ENCODE measurements around the gene ASCL5. TPM values are rescaled to one million over a fixed set of nuclear protein-coding genes. Genes with fewer than 3 reads are reported as not detected.

ASCL5 gene
- total RNA-seq, 1 donor from 2014 or later, result not detected

DNA sequence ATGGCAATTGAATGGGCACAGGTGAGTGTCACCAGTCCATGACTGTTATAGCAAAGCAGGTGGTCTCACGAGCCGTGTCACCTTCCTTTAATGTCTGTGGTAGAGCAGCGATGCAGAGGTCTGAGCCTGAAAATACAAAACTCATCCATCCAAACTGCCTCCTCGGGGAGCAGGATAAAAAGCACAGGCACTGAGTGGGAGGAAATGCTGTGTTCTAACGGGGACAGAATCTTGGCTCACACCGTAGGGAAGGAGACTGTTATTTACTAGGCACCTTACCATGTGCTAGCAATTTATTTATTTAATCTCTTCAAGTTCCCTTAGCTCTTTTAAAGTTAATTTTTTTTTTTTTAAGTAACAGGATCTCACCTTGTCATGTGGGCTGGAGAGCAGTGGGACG, 1.2 kb downstream of the ASCL5 start:
- no peak overlapping the region for H3K4me3 Mint-ChIP-seq (ENCODE audit: unreplicated experiment)
- no peak overlapping the region for H3K27ac Mint-ChIP-seq (ENCODE audit: unreplicated experiment)
- H3K27me3 Mint-ChIP-seq (ENCODE audit: low read depth), result peaks cover 10% of the 10 kb centered on the region
- peaks cover 6% of the 10 kb centered on the region for H3K4me1 Mint-ChIP-seq (ENCODE audit: low read depth)
- peaks cover 3% of the 10 kb centered on the region for H3K36me3 Mint-ChIP-seq (ENCODE audit: low read depth)
- peaks cover 3% of the 10 kb centered on the region for H3K9me3 Mint-ChIP-seq (ENCODE audit: low read depth)
- TF ChIP-seq, protein P1, sequence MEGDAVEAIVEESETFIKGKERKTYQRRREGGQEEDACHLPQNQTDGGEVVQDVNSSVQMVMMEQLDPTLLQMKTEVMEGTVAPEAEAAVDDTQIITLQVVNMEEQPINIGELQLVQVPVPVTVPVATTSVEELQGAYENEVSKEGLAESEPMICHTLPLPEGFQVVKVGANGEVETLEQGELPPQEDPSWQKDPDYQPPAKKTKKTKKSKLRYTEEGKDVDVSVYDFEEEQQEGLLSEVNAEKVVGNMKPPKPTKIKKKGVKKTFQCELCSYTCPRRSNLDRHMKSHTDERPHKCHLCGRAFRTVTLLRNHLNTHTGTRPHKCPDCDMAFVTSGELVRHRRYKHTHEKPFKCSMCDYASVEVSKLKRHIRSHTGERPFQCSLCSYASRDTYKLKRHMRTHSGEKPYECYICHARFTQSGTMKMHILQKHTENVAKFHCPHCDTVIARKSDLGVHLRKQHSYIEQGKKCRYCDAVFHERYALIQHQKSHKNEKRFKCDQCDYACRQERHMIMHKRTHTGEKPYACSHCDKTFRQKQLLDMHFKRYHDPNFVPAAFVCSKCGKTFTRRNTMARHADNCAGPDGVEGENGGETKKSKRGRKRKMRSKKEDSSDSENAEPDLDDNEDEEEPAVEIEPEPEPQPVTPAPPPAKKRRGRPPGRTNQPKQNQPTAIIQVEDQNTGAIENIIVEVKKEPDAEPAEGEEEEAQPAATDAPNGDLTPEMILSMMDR (IDR thresholded peaks at IDR 0.05), result no peak
- no peak for DNase-seq (ENCODE audit: low spot score)

DNA sequence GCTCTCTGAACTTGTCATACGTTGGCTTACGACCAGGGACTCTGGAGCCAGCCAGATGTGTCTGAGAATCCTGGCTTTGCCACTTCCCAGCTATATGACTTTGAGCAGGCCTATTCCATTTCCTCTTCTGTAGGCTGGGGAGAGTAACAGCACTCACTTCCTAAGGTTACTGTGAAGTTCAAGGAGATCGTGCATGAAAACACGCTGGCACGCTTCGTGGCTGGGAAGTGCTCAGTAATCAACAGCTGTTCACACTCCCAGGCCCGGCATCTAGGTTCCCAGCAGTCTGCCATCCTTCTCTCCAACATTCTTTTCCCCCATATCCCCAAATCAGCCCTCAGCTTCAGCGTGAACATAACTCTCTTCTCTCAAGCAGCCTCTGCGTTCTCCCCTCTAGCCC, 2.0 kb downstream of the ASCL5 start:
- Mint-ChIP-seq H3K9me3 (ENCODE audit: low read depth) (no peaks in the 10 kb centered on the region), H3K4me1 (ENCODE audit: low read depth) (peaks cover 6% of the 10 kb centered on the region), H3K4me3 (ENCODE audit: unreplicated experiment) (no peak overlapping the region), H3K36me3 (ENCODE audit: low read depth) (peaks cover under 1% of the 10 kb centered on the region), H3K27ac (ENCODE audit: unreplicated experiment) (no peak overlapping the region), H3K27me3 (ENCODE audit: low read depth) (peaks cover 11% of the 10 kb centered on the region)
- DNase-seq (ENCODE audit: low spot score), result no peak
- TF ChIP-seq, protein P1 (IDR thresholded peaks at IDR 0.05), result no peak

DNA sequence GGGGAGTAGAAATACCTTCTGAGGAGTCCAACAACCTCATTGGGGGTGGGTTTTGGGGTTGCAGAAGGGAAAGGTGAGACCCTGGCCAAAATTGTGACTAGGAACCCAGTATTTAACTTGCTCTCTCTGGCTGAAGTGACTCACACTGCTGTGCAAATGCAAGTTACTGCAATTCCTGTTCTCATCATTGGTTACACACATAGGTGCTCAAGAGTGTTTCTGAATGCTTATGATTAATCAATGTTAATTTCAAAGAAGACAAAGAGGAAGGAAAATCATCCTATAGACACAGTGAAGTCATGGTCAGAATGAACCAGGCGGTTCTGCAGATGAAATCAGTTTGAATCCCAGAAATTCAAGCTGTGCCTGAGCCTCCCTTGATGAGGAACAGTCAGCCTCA, 3.1 kb downstream of the ASCL5 start:
- Mint-ChIP-seq H3K27ac (ENCODE audit: unreplicated experiment) (no peak overlapping the region), H3K4me1 (ENCODE audit: low read depth) (peaks cover 6% of the 10 kb centered on the region), H3K9me3 (ENCODE audit: low read depth) (no peaks in the 10 kb centered on the region), H3K4me3 (ENCODE audit: unreplicated experiment) (no peak overlapping the region), H3K36me3 (ENCODE audit: low read depth) (no peaks in the 10 kb centered on the region), H3K27me3 (ENCODE audit: low read depth) (peaks cover 11% of the 10 kb centered on the region)
- TF ChIP-seq, protein P1 (IDR thresholded peaks at IDR 0.05), result no peak
- DNase-seq (ENCODE audit: low spot score), result no peak

DNA sequence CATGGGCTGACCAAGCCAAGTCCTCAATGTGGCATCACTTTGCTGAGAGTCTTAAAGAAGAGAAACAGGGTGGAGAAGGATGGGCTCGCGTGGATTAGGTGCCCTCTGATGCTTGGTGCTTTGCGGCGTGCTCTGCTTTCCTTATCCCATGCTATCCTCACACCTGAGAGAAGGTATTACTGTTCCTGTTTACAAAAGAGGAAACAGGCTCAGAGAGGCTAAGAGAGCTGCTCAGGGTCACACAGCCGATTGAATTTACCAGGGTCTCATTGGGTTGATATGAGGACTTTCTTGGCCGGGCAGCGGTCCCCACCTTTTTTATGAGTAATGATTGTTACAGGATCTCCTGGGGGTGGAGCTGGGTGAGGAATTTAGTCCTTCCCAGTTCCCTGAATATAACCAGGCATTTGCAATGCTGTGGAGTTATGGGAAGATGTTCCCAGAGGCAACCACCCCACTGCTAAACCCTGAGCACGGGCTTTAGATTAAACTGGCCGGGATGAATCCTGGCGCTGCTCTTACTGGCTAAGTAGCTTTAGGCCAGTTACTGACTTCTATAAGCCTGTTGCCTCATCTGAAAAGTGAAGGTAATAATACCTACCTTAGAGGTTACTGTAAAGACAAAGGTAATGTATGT, 4.5 kb downstream of the ASCL5 start:
- H3K27ac Mint-ChIP-seq (ENCODE audit: unreplicated experiment), result no peak overlapping the region
- peaks cover 11% of the 10 kb centered on the region for H3K27me3 Mint-ChIP-seq (ENCODE audit: low read depth)

DNA sequence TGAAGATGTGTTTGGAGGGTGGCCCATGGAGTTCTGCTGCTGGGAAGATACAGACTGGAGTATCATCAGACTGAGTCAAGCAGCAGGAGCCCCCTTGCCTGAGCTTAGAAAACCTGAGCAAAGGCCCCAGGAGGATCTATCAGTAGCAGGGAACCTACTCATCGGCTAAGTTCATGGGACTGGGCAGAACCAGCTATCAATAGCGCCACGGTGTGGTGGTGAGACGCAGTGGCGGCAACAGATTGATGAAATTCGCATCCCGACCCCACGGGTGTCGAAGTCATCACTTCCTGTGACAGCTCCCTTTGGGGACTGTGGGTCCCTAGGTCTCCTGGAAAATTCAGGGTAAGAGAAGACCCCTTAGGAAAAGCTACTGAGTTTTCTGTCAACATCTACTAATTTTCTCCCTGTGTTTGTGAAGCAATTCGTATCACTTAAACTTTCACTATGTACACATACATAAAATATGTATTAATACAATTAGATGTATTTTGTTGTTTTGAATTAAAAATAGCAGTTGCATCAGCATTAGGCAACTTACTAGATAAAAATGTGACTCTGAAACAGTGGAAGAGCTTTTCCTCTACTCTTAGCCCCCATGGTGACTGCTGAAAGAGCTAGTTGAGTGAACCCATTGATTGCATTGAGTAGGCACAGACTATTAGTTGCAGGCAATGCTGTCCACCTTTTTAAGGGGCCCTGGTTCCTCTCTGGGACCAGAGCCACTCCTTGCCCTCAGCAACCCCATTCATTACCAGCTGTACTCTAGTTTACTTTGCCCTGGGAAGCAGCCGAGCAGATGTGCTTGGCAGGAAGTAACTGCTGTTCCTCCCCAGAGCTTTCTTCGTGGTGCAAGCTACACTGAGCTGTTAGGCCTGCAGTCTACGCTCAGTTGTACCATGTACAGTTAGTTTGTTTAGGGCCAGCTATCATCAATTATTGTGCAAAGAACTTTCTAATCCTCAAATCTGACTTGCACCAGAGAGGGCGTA, 7.5 kb downstream of the ASCL5 start:
- Mint-ChIP-seq H3K9me3 (ENCODE audit: low read depth) (no peaks in the 10 kb centered on the region), H3K36me3 (ENCODE audit: low read depth) (no peaks in the 10 kb centered on the region), H3K4me3 (ENCODE audit: unreplicated experiment) (no peak overlapping the region), H3K4me1 (ENCODE audit: low read depth) (no peaks in the 10 kb centered on the region), H3K27ac (ENCODE audit: unreplicated experiment) (no peak overlapping the region), H3K27me3 (ENCODE audit: low read depth) (peaks cover 7% of the 10 kb centered on the region)
- DNase-seq (ENCODE audit: low spot score), result no peak
- TF ChIP-seq, protein P1 (IDR thresholded peaks at IDR 0.05), result peak; percentile 81

More for the DNA sequence above, 4.5 kb downstream of the ASCL5 start:
- DNase-seq (ENCODE audit: low spot score), result no peak
- Mint-ChIP-seq H3K36me3 (ENCODE audit: low read depth) (no peaks in the 10 kb centered on the region), H3K4me3 (ENCODE audit: unreplicated experiment) (no peak overlapping the region), H3K4me1 (ENCODE audit: low read depth) (peaks cover 6% of the 10 kb centered on the region), H3K9me3 (ENCODE audit: low read depth) (no peaks in the 10 kb centered on the region)
- TF ChIP-seq, protein P1 (IDR thresholded peaks at IDR 0.05), result no peak
